Dermis microvascular lymphatic vessel endothelial cell (primary cell): ENCODE results near the gene CTSS. TPM values are rescaled to one million over a fixed set of nuclear protein-coding genes. Genes with fewer than 3 reads are reported as not detected.

Experiments used
- DNase-seq, 2 donors: peaks; one replicate each; pipeline versions ENCODE4 v3.0.0 to v3.0.0-alpha.2; 2010; ENCODE audit warnings: low read depth in 2 of 2
- total RNA-seq: library from RNA; depleted of rRNA; stranded (reverse); fragments of >200 nt; gene quantifications from 2 replicates; pipeline ENCODE4 v1.2.1, GENCODE V29; 2014

The CTSS gene
- total RNA-seq, 1 donor from 2014 or later = 27.9 TPM

DNA sequence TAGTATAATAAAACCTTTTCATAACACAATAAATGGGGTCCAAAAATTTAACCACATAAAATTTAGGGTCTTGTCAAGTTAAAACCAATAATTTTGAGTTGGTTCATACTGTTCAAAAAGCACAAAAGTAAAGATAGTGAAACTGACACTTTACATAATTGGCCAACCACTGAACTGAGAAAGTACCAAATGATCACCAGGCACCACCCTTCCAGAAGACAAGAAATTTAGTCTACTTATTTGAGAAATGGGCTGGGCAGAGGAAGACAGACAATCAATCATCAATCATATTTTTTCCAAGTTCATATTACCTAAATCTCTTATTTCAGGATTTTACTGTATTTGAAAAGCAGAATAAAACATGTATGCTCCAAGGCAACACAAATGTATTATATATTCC, 62.2 kb downstream of the CTSS start:
- no peak for DNase-seq

DNA sequence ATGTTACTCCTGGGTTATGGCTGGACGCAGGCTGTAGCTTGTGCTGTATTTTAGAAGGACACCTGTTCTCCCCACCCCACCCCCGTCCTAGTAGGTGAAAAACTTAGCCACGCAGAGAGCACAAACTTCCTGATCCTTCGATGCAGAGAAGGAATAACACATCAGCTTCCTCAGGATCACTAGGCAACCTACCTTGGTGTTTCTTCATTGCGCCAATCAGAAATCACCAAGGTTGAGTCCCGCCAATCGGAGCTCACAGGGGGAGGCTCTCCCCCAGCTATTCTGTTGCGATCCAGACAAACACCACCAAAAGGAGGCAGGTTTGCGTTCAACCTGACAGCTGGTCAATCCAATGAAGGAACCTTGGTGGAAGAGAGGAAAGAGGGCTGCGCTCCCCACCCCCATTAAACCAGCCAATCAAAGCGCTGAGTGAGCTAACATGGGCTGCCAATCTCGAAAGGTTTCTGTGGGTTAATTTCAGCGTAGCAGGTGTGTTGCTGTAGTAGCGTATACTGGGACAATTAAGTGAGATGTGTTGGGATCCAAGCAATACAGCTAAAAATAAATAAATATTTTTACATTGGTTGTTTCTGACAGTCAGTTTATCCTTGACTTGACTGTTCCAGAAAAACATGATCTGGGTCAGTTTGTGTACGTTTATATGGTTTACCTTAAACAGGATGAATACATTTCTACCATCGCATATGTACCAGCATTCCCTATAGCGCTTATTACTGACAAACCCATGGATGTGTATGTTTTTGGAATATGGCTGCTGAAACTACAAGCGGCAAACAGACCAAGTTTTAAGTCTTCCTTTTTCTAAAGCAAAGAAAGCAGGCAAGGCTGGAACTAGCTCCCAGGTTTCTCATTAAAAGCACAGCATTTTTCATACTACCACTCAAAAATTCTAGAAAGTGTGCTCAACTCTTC, 68.3 kb downstream of the CTSS start, which contains the start of gene GOLPH3L:
Gene GOLPH3L (minus strand): TSS at position 160 of the 933 bp plus-strand sequence. CDS start 2,316 bp downstream, outside the sequence.
- peak; percentile 98 to 99 for DNase-seq

DNA sequence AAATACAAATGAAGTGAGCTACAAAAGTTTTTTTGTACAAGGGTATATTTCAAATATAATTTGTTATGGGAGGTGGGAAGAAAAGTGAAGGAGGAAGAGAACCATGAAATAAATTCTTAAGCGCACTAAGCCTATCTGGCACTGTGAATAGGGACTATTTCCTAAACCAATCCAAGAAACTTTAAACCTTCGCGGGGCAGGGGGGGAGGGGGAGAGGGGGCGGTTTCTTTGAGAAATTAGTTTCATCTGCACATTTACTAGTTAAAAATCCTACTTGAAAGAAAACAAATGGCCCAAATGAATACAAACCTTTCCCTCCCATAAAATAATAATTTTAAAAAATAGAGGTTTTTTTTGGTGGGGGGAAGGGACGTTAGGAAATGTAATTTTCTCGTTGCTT, 69.0 kb downstream of the CTSS start:
- DNase-seq = peak in 1 of 2 donors; percentile 16

DNA sequence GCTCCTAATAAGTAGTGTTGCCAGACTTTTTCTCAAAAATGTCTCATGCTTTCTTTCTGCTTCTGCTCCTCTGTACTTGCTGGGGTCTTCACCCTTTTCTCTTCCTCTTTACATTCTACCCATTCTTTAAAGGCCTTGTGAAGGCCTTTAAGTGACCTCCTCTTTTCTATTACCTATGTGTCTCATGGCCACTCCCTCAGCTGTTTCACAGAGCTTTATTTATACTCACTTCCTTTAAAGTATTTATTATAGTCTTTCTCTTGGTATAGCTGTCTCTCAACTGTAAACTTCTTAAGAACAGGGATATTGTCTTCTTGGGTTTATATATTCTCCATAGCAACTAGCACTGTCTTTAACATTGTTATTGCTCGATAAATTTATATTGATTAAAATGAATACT, 69.4 kb downstream of the CTSS start:
- DNase-seq = peak in 1 of 2 donors; percentile 13

DNA sequence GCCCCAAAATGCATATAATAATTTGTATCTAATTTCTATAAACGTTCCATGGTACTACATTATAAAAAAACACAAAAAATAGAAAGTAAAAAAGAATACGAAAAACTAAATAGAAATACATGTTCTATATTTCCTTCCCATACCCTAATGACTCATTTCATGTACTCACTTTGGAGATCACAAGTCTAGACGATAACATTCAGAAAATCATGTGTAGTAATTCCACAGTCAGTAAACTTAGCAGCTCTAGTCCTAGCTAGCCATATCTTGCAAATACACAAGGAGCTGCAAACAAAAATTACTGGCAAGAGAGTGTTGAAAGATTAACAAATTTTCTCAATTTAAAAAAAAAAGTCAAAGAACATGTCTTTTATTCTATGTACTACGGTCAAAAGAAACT, 70.0 kb downstream of the CTSS start:
- DNase-seq = peak in 1 of 2 donors; percentile 32

DNA sequence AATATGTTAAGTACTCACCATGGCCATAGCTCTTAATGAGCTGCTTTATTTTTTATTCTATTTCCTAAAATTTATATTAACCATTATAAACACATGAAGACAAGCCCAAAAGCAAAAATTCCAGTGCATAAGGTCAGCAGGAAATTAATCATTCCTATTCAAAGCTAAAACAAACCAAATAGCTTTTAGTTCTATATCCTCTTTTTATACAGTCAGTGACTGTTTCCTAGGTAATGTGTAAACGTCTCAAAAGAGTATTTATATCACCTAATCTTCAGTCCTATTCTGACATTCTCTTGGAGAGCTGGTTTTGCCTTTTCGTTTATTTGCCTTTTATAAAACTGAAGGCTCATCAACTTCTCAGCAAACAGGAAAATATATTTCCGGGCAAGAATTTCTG, 72.9 kb downstream of the CTSS start:
- peak; percentile 61 to 83 for DNase-seq

DNA sequence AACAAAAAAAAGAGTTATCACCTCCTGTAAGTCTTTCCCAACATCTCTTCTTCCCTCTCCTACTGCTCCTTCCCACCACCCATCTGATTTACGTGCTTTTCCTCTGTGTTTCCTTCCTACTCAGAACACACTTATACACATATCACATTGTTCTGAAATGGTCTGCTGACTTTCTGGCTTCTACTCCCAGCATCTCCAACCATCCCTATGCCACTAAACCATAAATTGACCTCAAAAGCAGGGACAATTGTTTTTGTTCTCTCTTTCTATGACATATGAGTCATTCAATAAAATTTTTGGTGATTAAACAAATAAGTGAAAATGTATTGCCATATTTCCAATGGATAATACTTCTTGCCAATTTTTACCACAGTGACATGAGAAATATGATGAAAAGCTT, 76.8 kb downstream of the CTSS start:
- DNase-seq = peak; percentile 10 to 68

DNA sequence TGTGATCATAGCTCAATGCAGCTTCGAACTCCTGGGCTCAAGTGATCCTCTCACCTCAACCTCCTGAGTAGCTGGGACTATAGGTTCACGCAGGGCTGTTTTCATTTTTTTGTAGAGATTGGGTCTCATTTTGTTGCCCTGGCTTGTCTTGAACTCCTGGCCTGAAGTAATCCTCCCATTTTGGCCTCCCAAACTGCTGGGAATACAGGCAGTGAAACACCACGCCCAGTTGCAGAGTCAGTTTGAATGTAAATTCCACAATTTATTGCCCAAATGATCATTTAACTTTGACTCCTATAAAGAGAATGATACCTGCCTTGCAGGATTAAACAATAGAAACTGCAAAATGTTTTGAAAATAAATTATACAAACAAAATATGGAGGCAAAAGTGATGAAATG, 79.3 kb downstream of the CTSS start:
- DNase-seq = no peak

DNA sequence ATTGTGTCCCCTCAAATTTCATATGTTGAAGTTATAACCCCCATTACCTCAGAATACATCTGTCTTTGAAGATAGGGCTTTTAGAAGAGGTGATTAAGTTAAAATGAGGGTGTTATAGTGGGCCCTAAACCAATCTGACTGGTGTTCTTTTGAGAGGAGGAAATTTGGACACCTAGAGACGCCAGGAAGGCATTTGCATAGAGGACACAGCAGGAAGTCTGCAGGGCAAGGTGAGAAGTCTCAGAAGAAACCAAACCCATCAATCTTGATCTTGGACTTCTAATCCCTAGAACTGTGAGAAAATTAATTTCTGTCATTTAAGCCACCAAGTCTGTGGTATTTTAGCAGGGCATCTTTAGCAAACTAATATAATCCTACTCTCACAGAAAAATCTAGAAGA, 81.7 kb downstream of the CTSS start:
- no peak for DNase-seq

Other genes starting within 250 kb of the CTSS start
- gene ADAMTSL4, start 216.4 kb downstream of the CTSS start, total RNA-seq = 0.13 and 0.25 TPM in 2 replicates
- 149 and 187 TPM in 2 replicates for gene MCL1, start 186.2 kb downstream of the CTSS start, total RNA-seq
- gene ENSA, start 136.2 kb downstream of the CTSS start, total RNA-seq = 78.8 and 95.8 TPM in 2 replicates
- gene GOLPH3L, start 68.6 kb downstream of the CTSS start, total RNA-seq = 10.7 and 10.9 TPM in 2 replicates
- not detected in 2 replicates for gene HORMAD1, start 44.9 kb downstream of the CTSS start, total RNA-seq
- gene CTSK, start 42.5 kb upstream of the CTSS start, total RNA-seq = 0.51 and 0.63 TPM in 2 replicates
- 16.0 and 19.6 TPM in 2 replicates for gene ARNT, start 110.8 kb upstream of the CTSS start, total RNA-seq
- gene CTXND2, start 121.4 kb upstream of the CTSS start, total RNA-seq = not detected in 2 replicates
- 25.9 and 32.9 TPM in 2 replicates for gene SETDB1, start 160.6 kb upstream of the CTSS start, total RNA-seq
- 64.7 and 92.7 TPM in 2 replicates for gene CERS2, start 209.1 kb upstream of the CTSS start, total RNA-seq
- not detected in 2 replicates for gene ANXA9, start 216.5 kb upstream of the CTSS start, total RNA-seq
- gene MINDY1, start 241.1 kb upstream of the CTSS start, total RNA-seq = 9.0 and 9.5 TPM in 2 replicates
- 4.0 and 8.0 TPM in 2 replicates for gene PRUNE1, start 242.7 kb upstream of the CTSS start, total RNA-seq